H9 (cell line): ENCODE measurements around the gene MAD1L1. TPM values are rescaled to one million over a fixed set of nuclear protein-coding genes. Genes with fewer than 3 reads are reported as not detected.

ENCODE experiments used
- DNase-seq: peaks from one replicate; pipeline ENCODE4 v3.0.0-alpha.2; 2017
- H2AFZ ChIP-seq: one replicate; pipeline ENCODE4 v1.6.1; 2013; ENCODE audit warnings: mild to moderate bottlenecking, low read length, control low read depth, moderate library complexity
- H2AK5ac ChIP-seq: 2 replicates; pipeline ENCODE4 v1.6.1; 2013; ENCODE audit warnings: low read length, control low read depth, mixed read lengths; ENCODE audit not compliant: insufficient read length
- H2BK120ac ChIP-seq: one replicate; pipeline ENCODE4 v1.6.1; 2013; ENCODE audit warnings: low read depth, mild to moderate bottlenecking, low read length, control low read depth, inconsistent platforms; ENCODE audit not compliant: poor library complexity, severe bottlenecking
- H2BK12ac ChIP-seq: 2 replicates; pipeline ENCODE4 v1.6.1; 2013; ENCODE audit warnings: low read length, control low read depth, mixed read lengths, low read depth; ENCODE audit not compliant: insufficient read length
- H2BK15ac ChIP-seq: 2 replicates; pipeline ENCODE4 v1.6.1; 2013; ENCODE audit warnings: low read depth, low read length, control low read depth
- H2BK20ac ChIP-seq: one replicate; pipeline ENCODE4 v1.6.1; 2013; ENCODE audit warnings: low read depth, mild to moderate bottlenecking, low read length, control low read depth, inconsistent platforms; ENCODE audit not compliant: poor library complexity, severe bottlenecking
- H2BK5ac ChIP-seq: 2 replicates; pipeline ENCODE4 v1.6.1; 2013; ENCODE audit warnings: low read length, control low read depth, mixed read lengths; ENCODE audit not compliant: insufficient read length
- H3K14ac ChIP-seq: 2 replicates; pipeline ENCODE4 v1.6.1; 2013; ENCODE audit warnings: low read length, control low read depth; ENCODE audit not compliant: insufficient read depth
- H3K18ac ChIP-seq: 2 replicates; pipeline ENCODE4 v1.6.1; 2013; ENCODE audit warnings: low read depth, mild to moderate bottlenecking, mixed read lengths, low read length, control low read depth; ENCODE audit not compliant: insufficient read length
- H3K23ac ChIP-seq: 2 replicates; pipeline ENCODE4 v1.6.1; 2013; ENCODE audit warnings: low read length, control low read depth, mixed read lengths, low read depth; ENCODE audit not compliant: insufficient read length
- H3K23me2 ChIP-seq: 2 replicates; pipeline ENCODE4 v1.6.1; 2013; ENCODE audit warnings: low read depth, mild to moderate bottlenecking, mixed read lengths, low read length, control low read depth; ENCODE audit not compliant: insufficient read length, poor library complexity, severe bottlenecking
- H3K27ac ChIP-seq: 2 replicates; pipeline ENCODE4 v1.5.1; 2013; ENCODE audit warnings: low read length, control low read depth, mixed read lengths, low read depth; ENCODE audit not compliant: insufficient read length
- H3K27me3 ChIP-seq: 2 replicates; pipeline ENCODE4 v1.6.1; 2013; ENCODE audit warnings: low read length, control low read depth, inconsistent platforms; ENCODE audit not compliant: insufficient read depth
- H3K4ac ChIP-seq: 2 replicates; pipeline ENCODE4 v1.6.1; 2013; ENCODE audit warnings: low read depth, mild to moderate bottlenecking, control low read depth, inconsistent platforms, low read length, moderate library complexity
- H3K4me1 ChIP-seq: 2 replicates; pipeline ENCODE4 v1.6.1; 2013; ENCODE audit warnings: low read length, control low read depth, inconsistent platforms; ENCODE audit not compliant: insufficient read depth
- H3K4me2 ChIP-seq: 2 replicates; pipeline ENCODE4 v1.6.1; 2013; ENCODE audit warnings: low read length, control low read depth, mixed read lengths; ENCODE audit not compliant: insufficient read length, insufficient read depth
- H3K56ac ChIP-seq: 2 replicates; pipeline ENCODE4 v1.6.1; 2013; ENCODE audit warnings: low read depth, mild to moderate bottlenecking, mixed read lengths, low read length, control low read depth; ENCODE audit not compliant: insufficient read length
- H3K79me1 ChIP-seq: 2 replicates; pipeline ENCODE4 v1.6.1; 2013; ENCODE audit warnings: low read depth, mild to moderate bottlenecking, moderate library complexity, low read length, control low read depth, inconsistent platforms; ENCODE audit not compliant: insufficient read depth, poor library complexity, severe bottlenecking
- H3K79me2 ChIP-seq: 2 replicates; pipeline ENCODE4 v1.6.1; 2013; ENCODE audit warnings: low read length, control low read depth, inconsistent platforms; ENCODE audit not compliant: insufficient read depth
- H3K9ac ChIP-seq: 2 replicates; pipeline ENCODE4 v1.6.1; 2013; ENCODE audit warnings: low read length, control low read depth, mixed read lengths; ENCODE audit not compliant: insufficient read length; ENCODE audit errors: extremely low read depth
- H3K9me3 ChIP-seq: one replicate; pipeline ENCODE4 v1.6.1; 2013; ENCODE audit warnings: low read depth, low read length, inconsistent platforms; ENCODE audit not compliant: control insufficient read depth
- H3T11ph ChIP-seq: one replicate; pipeline ENCODE4 v1.6.1; 2013; ENCODE audit warnings: mild to moderate bottlenecking, low read length, control low read depth, inconsistent platforms
- H4K20me1 ChIP-seq: one replicate; pipeline ENCODE4 v1.6.1; 2013; ENCODE audit not compliant: control insufficient read depth, insufficient read length, insufficient read depth
- H4K5ac ChIP-seq: 2 replicates; pipeline ENCODE4 v1.6.1; 2013; ENCODE audit warnings: low read depth, mild to moderate bottlenecking, mixed read lengths, low read length, control low read depth; ENCODE audit not compliant: insufficient read length
- H4K8ac ChIP-seq: replicated peaks from 2 replicates; pipeline ENCODE4 v1.6.1; 2013; ENCODE audit warnings: low read length, control low read depth, mixed read lengths, low read depth; ENCODE audit not compliant: insufficient read length
- H4K91ac ChIP-seq: 2 replicates; pipeline ENCODE4 v1.6.1; 2013; ENCODE audit warnings: low read depth, mild to moderate bottlenecking, moderate library complexity, mixed read lengths, low read length, control low read depth; ENCODE audit not compliant: insufficient read length
- H3K27ac Mint-ChIP-seq, 3 experiments: 2 replicates in 2 of 3; 3 replicates in 1 of 3; pipeline ENCODE4 v1.8.0; 2020 to 2021; ENCODE audit warnings: mixed read lengths in 3 of 3, mild to moderate bottlenecking in 1 of 3, moderate library complexity in 1 of 3
- H3K27me3 Mint-ChIP-seq: 2 replicates; pipeline ENCODE4 v1.8.0; 2021; ENCODE audit warnings: low read depth, mild to moderate bottlenecking, moderate library complexity, mixed read lengths
- H3K36me3 Mint-ChIP-seq, 3 experiments: 2 replicates in 2 of 3; 3 replicates in 1 of 3; pipeline ENCODE4 v1.8.0; 2020 to 2021; ENCODE audit warnings: low read depth in 3 of 3, mixed read lengths in 3 of 3; ENCODE audit not compliant: insufficient read depth in 1 of 3
- H3K4me1 Mint-ChIP-seq, 2 experiments: 2 replicates each; pipeline ENCODE4 v1.8.0; 2020; ENCODE audit warnings: mixed read lengths in 2 of 2
- H3K4me3 Mint-ChIP-seq, 2 experiments: 2 replicates in 1 of 2; 3 replicates in 1 of 2; pipeline ENCODE4 v1.8.0; 2020 to 2021; ENCODE audit warnings: mild to moderate bottlenecking in 2 of 2, mixed read lengths in 2 of 2, moderate library complexity in 1 of 2
- H3K9me3 Mint-ChIP-seq, 2 experiments: 2 replicates in 1 of 2; 3 replicates in 1 of 2; pipeline ENCODE4 v1.8.0; 2020; ENCODE audit warnings: mild to moderate bottlenecking in 2 of 2, mixed read lengths in 2 of 2, moderate library complexity in 1 of 2
- WGBS: extraction: QIAGEN DNeasy Blood & Tissue Kit; methylation state at CpG from one replicate; pipeline ENCODE4 v1.1.7; 2013; ENCODE audit warnings: missing lambda C conversion rate, low lambda C conversion rate, mixed read lengths; ENCODE audit not compliant: insufficient read length; ENCODE audit errors: extremely low coverage; 5-methylcytosine and 5-hydroxymethylcytosine counted together
- total RNA-seq: library from RNA; stranded (reverse); gene quantifications from 2 replicates; pipeline ENCODE4 v1.2.1, GENCODE V29; 2021
- TF ChIP-seq, protein P1 (sequence below): fragments of 200-600 bp; sonication (generic); conservative IDR thresholded peaks from 3 replicates; pipeline ENCODE4 v1.8.0; 2021; ENCODE audit warnings: antibody characterized with exemption, mild to moderate bottlenecking

MAD1L1 gene
- total RNA-seq, 1 experiment from 2014 or later, result 39.0 TPM

DNA sequence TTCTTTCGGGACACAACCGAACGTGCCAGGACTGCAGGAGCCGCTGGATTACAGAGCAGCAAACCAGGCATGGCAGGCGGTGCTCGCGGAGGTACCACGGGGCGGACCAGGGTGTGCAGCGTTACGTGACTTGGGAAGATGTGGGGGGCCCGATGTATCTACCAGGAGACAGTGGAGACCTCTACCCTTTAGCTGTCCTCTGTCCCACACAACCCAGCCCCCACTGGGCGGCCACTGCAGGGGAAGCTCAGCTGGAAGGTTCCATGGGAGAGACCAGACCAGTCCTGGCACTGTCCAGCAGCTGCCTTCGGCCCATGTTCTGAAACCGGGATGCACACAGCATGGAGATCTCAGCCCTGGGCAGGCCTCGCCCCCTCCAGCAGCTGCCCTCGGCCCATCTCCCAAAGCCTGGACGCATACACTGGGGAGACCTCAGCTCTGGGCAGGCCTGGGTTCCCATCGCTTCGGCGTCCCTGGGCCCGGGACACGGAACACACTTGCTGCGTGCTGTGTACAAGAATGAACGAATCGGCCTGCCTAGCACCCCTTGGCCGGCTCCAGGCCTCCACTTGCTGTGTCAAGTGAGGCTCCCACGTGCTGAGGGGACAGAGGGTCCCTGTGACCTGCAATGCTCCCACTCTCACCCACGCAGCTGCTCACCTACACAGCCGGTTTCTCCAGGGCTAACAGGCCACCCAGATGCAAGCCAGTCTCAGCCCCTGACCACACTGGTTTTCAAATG, 385.3 kb downstream of the MAD1L1 start:
- no peaks in the 10 kb centered on the region for H3K9me3 Mint-ChIP-seq
- no peak overlapping the region for H3K27ac ChIP-seq
- no peak overlapping the region for H2AK5ac ChIP-seq
- H3K9ac ChIP-seq, result no peak overlapping the region
- H2AFZ ChIP-seq, result no peak overlapping the region
- DNase-seq, result no peak
- peaks cover 4 to 7% of the 10 kb centered on the region in 2 experiments; a peak in 1 of 4 replicates for H3K4me1 Mint-ChIP-seq
- peaks cover 0 to 2% (median 0%) of the 10 kb centered on the region in 3 experiments; a peak in 2 of 7 replicates for H3K36me3 Mint-ChIP-seq
- no CpG with 5 or more reads among the region's 30 CpGs for WGBS
- no peak overlapping the region for H3K4me2 ChIP-seq
- no peaks in the 10 kb centered on the region for H3K27me3 ChIP-seq
- no peak overlapping the region for H2BK12ac ChIP-seq
- H3K79me1 ChIP-seq, result no peaks in the 10 kb centered on the region
- no peak overlapping the region for H3K4me3 Mint-ChIP-seq
- H3K56ac ChIP-seq, result no peak overlapping the region
- H4K20me1 ChIP-seq, result no peaks in the 10 kb centered on the region
- H3K27ac Mint-ChIP-seq, result peak overlapping the region in 2 of 3 experiments; percentile 12 to 76; a peak in 3 of 7 replicates
- H3K23ac ChIP-seq, result no peak overlapping the region
- H4K91ac ChIP-seq, result no peak overlapping the region
- H3K27me3 Mint-ChIP-seq, result no peaks in the 10 kb centered on the region
- H3K9me3 ChIP-seq, result no peaks in the 10 kb centered on the region
- TF ChIP-seq, protein P1, sequence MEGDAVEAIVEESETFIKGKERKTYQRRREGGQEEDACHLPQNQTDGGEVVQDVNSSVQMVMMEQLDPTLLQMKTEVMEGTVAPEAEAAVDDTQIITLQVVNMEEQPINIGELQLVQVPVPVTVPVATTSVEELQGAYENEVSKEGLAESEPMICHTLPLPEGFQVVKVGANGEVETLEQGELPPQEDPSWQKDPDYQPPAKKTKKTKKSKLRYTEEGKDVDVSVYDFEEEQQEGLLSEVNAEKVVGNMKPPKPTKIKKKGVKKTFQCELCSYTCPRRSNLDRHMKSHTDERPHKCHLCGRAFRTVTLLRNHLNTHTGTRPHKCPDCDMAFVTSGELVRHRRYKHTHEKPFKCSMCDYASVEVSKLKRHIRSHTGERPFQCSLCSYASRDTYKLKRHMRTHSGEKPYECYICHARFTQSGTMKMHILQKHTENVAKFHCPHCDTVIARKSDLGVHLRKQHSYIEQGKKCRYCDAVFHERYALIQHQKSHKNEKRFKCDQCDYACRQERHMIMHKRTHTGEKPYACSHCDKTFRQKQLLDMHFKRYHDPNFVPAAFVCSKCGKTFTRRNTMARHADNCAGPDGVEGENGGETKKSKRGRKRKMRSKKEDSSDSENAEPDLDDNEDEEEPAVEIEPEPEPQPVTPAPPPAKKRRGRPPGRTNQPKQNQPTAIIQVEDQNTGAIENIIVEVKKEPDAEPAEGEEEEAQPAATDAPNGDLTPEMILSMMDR, result no peak
- H3K4me1 ChIP-seq, result no peaks in the 10 kb centered on the region
- no peaks in the 10 kb centered on the region for H3K79me2 ChIP-seq
- H2BK15ac ChIP-seq, result no peak overlapping the region
- H3K4ac ChIP-seq, result no peak overlapping the region
- no peak overlapping the region for H3K18ac ChIP-seq
- no peak overlapping the region; the same call in 1 of the 2 replicates for H3K14ac ChIP-seq
- H4K8ac ChIP-seq, result no peak overlapping the region
- no peak overlapping the region for H2BK20ac ChIP-seq
- no peak overlapping the region for H2BK120ac ChIP-seq
- H2BK5ac ChIP-seq, result no peak overlapping the region
- no peaks in the 10 kb centered on the region for H3K23me2 ChIP-seq
- no peak overlapping the region for H4K5ac ChIP-seq
- H3T11ph ChIP-seq, result no peak overlapping the region
